NCI-H2196 (cell line): ENCODE data around the gene TIMM13.
"Not testable (repeated sequence)": the region's sequence is repeated elsewhere in the genome, so short reads cannot be mapped to it uniquely, and the experiment has no call there.

Experiments used
- DNase-seq: peaks from one replicate; lab custom pipeline; 2025; ENCODE audit not compliant: unreplicated experiment; lab: John Stamatoyannopoulos, UW

The TIMM13 gene

GRCh38 chr19:2427429-2428320 is at the start of gene TIMM13:
Gene TIMM13, minus strand, starts transcription at chr19:2427586. Its CDS starts 53 bp downstream, at chr19:2427533.
- DNase-seq, result peak; percentile 98

GRCh38 chr19:2476451-2477140 is 49.2 kb upstream of the TIMM13 start:
- DNase-seq, result peak; percentile 23

- peak; percentile 97 for DNase-seq
Measured at GRCh38 chr19:2475702-2476450, 48.5 kb upstream of the TIMM13 start, which contains the start of gene GADD45B. Gene GADD45B, plus strand, starts transcription at chr19:2476127. Its CDS starts 232 bp downstream, at chr19:2476359.

- DNase-seq, result peak; percentile 56
Measured at GRCh38 chr19:2475018-2475701, 47.8 kb upstream of the TIMM13 start.

GRCh38 chr19:2474232-2475017 is 47.0 kb upstream of the TIMM13 start:
- DNase-seq, result peak; percentile 89

GRCh38 chr19:2469915-2470200 is 42.5 kb upstream of the TIMM13 start:
- DNase-seq, result not testable (repeated sequence)

GRCh38 chr19:2469102-2469914 is 41.9 kb upstream of the TIMM13 start:
- DNase-seq, result no peak

GRCh38 chr19:2468596-2468995 is 41.2 kb upstream of the TIMM13 start:
- DNase-seq, result no peak

- DNase-seq, result no peak
Measured at GRCh38 chr19:2464389-2464788, 37.0 kb upstream of the TIMM13 start.

GRCh38 chr19:2463694-2464093 is 36.3 kb upstream of the TIMM13 start:
- not testable (repeated sequence) for DNase-seq

GRCh38 chr19:2462635-2463421 is 35.4 kb upstream of the TIMM13 start:
- DNase-seq, result peak; percentile 42

- DNase-seq, result no peak
Measured at GRCh38 chr19:2461751-2462634, 34.6 kb upstream of the TIMM13 start.

GRCh38 chr19:2460245-2460644 is 32.9 kb upstream of the TIMM13 start:
- DNase-seq, result no peak

- not testable (repeated sequence) for DNase-seq
Measured at GRCh38 chr19:2458776-2459175, 31.4 kb upstream of the TIMM13 start.

- DNase-seq, result no peak
Measured at GRCh38 chr19:2458054-2458453, 30.7 kb upstream of the TIMM13 start.

- no peak for DNase-seq
Measured at GRCh38 chr19:2457394-2458037, 30.1 kb upstream of the TIMM13 start.
